PFSK-1 (cell line): ENCODE measurements around the gene DENND2D.

Experiments used
- FOXP2 ChIP-seq: optimal IDR thresholded peaks from 2 replicates; pipeline ENCODE3; 2011; ENCODE audit warnings: borderline replicate concordance, control low read depth, inconsistent platforms; ENCODE audit not compliant: insufficient read depth; ENCODE audit errors: extremely low read length, extremely low read depth
- POLR2AphosphoS5 ChIP-seq: IDR thresholded peaks from 2 replicates; pipeline ENCODE4 v1.6.1; 2012; ENCODE audit warnings: low read depth, mild to moderate bottlenecking, control low read depth, low read length, moderate library complexity
- REST ChIP-seq, 2 experiments: IDR thresholded peaks; 2 replicates each; pipeline versions ENCODE4 v1.6.1 to v1.8.0; 2011 to 2012; ENCODE audit warnings: low read depth in 2 of 2, low read length in 2 of 2, control low read depth in 1 of 2, inconsistent platforms in 1 of 2, mild to moderate bottlenecking in 1 of 2, moderate library complexity in 1 of 2; ENCODE audit not compliant: insufficient read depth in 1 of 2
- SIN3A ChIP-seq: IDR thresholded peaks from 2 replicates; pipeline ENCODE4 v1.6.1; 2012; ENCODE audit warnings: mild to moderate bottlenecking, low read length, moderate library complexity, borderline replicate concordance; ENCODE audit not compliant: insufficient read depth
- TAF1 ChIP-seq: IDR thresholded peaks from 2 replicates; pipeline ENCODE4 v1.6.1; 2012; ENCODE audit warnings: low read length, control low read depth, borderline replicate concordance; ENCODE audit not compliant: insufficient read depth

DENND2D gene

GRCh38 chr1:111211921-111212320 lies 11.5 kb upstream of the DENND2D start:
- TF ChIP-seq FOXP2 (no peak), POLR2AphosphoS5 (no peak), TAF1 (no peak), REST (IDR thresholded peaks at IDR 0.05; ENCODE audit: insufficient read depth in 1 of 2, low read depth in 2 of 2, low read length in 2 of 2) (no peak), SIN3A (no peak)

- no peak for TF ChIP-seq POLR2AphosphoS5
Measured at GRCh38 chr1:111209622-111210021, 9.2 kb upstream of the DENND2D start.

- TF ChIP-seq POLR2AphosphoS5: no peak
Measured at GRCh38 chr1:111208921-111209320, 8.5 kb upstream of the DENND2D start.

- TF ChIP-seq POLR2AphosphoS5: no peak
- no peak for TF ChIP-seq SIN3A
- no peak for TF ChIP-seq TAF1
- TF ChIP-seq FOXP2: no peak
- no peak for TF ChIP-seq REST (IDR thresholded peaks at IDR 0.05; ENCODE audit: insufficient read depth in 1 of 2, low read depth in 2 of 2, low read length in 2 of 2)
Measured at GRCh38 chr1:111205714-111206050, 5.2 kb upstream of the DENND2D start.

GRCh38 chr1:111204983-111205713 lies 4.7 kb upstream of the DENND2D start:
- TF ChIP-seq TAF1 (no peak), SIN3A (no peak), REST (IDR thresholded peaks at IDR 0.05; ENCODE audit: insufficient read depth in 1 of 2, low read depth in 2 of 2, low read length in 2 of 2) (no peak), POLR2AphosphoS5 (no peak)

GRCh38 chr1:111204201-111204982 lies 3.9 kb upstream of the DENND2D start:
- TF ChIP-seq POLR2AphosphoS5: no peak
- TF ChIP-seq REST (IDR thresholded peaks at IDR 0.05; ENCODE audit: insufficient read depth in 1 of 2, low read depth in 2 of 2, low read length in 2 of 2): no peak
- TF ChIP-seq FOXP2: no peak
- TF ChIP-seq TAF1: no peak
